Amniotic stem cell (primary cell): ENCODE measurements around the gene C20orf202.
"Not testable (repeated sequence)": the region's sequence is repeated elsewhere in the genome, so short reads cannot be mapped to it uniquely, and the experiment has no call there.

Experiments used
- DNase-seq: peaks from one replicate; lab custom pipeline; 2025; lab: John Stamatoyannopoulos, UW

C20orf202 gene

GRCh38 chr20:1209447-1210387 is 6.5 kb downstream of the C20orf202 start:
- no peak for DNase-seq

- no peak for DNase-seq
Measured at GRCh38 chr20:1210501-1210900, 7.2 kb downstream of the C20orf202 start.

- no peak for DNase-seq
Measured at GRCh38 chr20:1212023-1212422, 8.8 kb downstream of the C20orf202 start.

GRCh38 chr20:1212607-1213396 is 9.5 kb downstream of the C20orf202 start:
- DNase-seq = peak; percentile 54

GRCh38 chr20:1214838-1215261 is 11.6 kb downstream of the C20orf202 start:
- DNase-seq = no peak

GRCh38 chr20:1215386-1216170 is 12.3 kb downstream of the C20orf202 start:
- DNase-seq = no peak

- not testable (repeated sequence) for DNase-seq
Measured at GRCh38 chr20:1216527-1217427, 13.5 kb downstream of the C20orf202 start.

GRCh38 chr20:1222750-1223149 is 19.5 kb downstream of the C20orf202 start:
- not testable (repeated sequence) for DNase-seq

- no peak for DNase-seq
Measured at GRCh38 chr20:1224205-1224890, 21.1 kb downstream of the C20orf202 start.

- DNase-seq = no peak
Measured at GRCh38 chr20:1225263-1225782, 22.1 kb downstream of the C20orf202 start.

GRCh38 chr20:1225783-1226654 is 22.8 kb downstream of the C20orf202 start, which contains the start of gene RAD21L1:
Gene RAD21L1 (plus strand): TSS chr20:1226044. CDS start chr20:1228454, 2,410 bp downstream.
- DNase-seq = peak; percentile 61

GRCh38 chr20:1229541-1229940 is 26.3 kb downstream of the C20orf202 start:
- DNase-seq = no peak

- no peak for DNase-seq
Measured at GRCh38 chr20:1232286-1233111, 29.2 kb downstream of the C20orf202 start.

- no peak for DNase-seq
Measured at GRCh38 chr20:1240549-1240948, 37.3 kb downstream of the C20orf202 start.

- no peak for DNase-seq
Measured at GRCh38 chr20:1241456-1241855, 38.2 kb downstream of the C20orf202 start.

- DNase-seq = no peak
Measured at GRCh38 chr20:1242099-1242498, 38.8 kb downstream of the C20orf202 start.

GRCh38 chr20:1242530-1242929 is 39.3 kb downstream of the C20orf202 start:
- peak; percentile 75 for DNase-seq

- DNase-seq = no peak
Measured at GRCh38 chr20:1245578-1245977, 42.3 kb downstream of the C20orf202 start.
